ENCODE results near the gene ECT2L. TPM values are rescaled to one million over a fixed set of nuclear protein-coding genes. Genes with fewer than 3 reads are reported as not detected.
A peak's percentile ranks its signal among the peaks of the same experiment; 100 is the strongest.

Gene ECT2L
- total and polyA plus RNA-seq, 2 of the 13 experiments (the other 11 are each of a cell fraction or from before 2014, with no cell fraction given) = 0.12 TPM; not detected in 1

DNA sequence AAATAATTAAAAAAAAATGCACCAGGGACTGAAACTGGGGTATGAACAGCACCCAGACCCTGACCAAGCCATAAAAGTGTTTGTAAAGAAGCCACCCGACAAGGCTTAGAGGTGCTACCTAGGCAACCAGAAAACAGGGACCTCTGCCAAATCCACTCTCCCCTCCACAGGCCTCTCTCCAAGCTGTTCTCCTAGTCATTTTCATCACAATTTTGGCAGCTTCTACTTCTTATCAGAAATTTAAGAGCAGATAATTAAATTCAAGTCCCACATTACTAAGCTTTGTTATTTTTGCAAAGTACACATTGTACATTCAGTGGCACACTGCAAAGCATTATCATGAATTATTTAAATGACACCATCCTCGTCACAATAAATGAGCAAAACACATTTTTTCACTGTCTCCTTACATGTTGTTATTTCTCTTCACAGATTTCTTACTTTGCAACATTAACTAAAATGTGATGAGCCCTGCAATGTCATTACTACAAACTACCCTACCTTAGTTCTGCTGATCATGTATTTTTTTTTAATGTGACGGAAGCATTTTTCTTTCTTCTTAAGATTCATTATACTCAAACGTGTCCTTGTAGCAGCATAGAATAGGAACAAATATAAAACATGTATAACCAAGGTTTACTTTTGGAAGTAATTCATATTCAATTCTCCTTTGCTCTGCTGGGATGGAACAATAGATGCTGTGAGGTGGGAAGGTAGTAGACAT lies 38.1 kb downstream of the ECT2L start:
- FAIRE-seq = no peak
- Histone ChIP-seq H3K9ac (ENCODE audit: insufficient read depth, low read depth, low read length) (no peak overlapping the region), H3K9me3 (ENCODE audit: low read length) (no peaks in the 10 kb centered on the region), H3K36me3 (replicated peaks in 1 of 2; ENCODE audit: control insufficient read depth in 1 of 2, insufficient read depth in 2 of 2, low read length in 2 of 2) (no peaks in the 10 kb centered on the region), H4K20me1 (ENCODE audit: insufficient read depth, low read length) (no peaks in the 10 kb centered on the region), H3K4me3 (replicated peaks in 1 of 3; ENCODE audit: insufficient read depth in 1 of 3, low read depth in 2 of 3, low read length in 3 of 3) (no peak overlapping the region), H3K27ac (ENCODE audit: extremely low read length, insufficient read depth, low read length) (no peak overlapping the region), H3K79me2 (ENCODE audit: insufficient read depth, low read length) (no peaks in the 10 kb centered on the region), H3K27me3 (ENCODE audit: control insufficient read depth in 1 of 2, insufficient read depth in 2 of 2, low read length in 2 of 2) (peaks cover 0 to 7% of the 10 kb centered on the region in 2 experiments; a peak in 3 of 5 replicates), H3K4me1 (ENCODE audit: insufficient read depth, low read length) (no peaks in the 10 kb centered on the region), H3K4me2 (ENCODE audit: low read depth, low read length) (no peak overlapping the region), H2AFZ (ENCODE audit: low read length) (no peak overlapping the region)
- ATAC-seq = no peak
- TF ChIP-seq, protein P1, sequence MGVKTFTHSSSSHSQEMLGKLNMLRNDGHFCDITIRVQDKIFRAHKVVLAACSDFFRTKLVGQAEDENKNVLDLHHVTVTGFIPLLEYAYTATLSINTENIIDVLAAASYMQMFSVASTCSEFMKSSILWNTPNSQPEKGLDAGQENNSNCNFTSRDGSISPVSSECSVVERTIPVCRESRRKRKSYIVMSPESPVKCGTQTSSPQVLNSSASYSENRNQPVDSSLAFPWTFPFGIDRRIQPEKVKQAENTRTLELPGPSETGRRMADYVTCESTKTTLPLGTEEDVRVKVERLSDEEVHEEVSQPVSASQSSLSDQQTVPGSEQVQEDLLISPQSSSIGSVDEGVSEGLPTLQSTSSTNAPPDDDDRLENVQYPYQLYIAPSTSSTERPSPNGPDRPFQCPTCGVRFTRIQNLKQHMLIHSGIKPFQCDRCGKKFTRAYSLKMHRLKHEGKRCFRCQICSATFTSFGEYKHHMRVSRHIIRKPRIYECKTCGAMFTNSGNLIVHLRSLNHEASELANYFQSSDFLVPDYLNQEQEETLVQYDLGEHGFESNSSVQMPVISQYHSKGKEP (CRISPR knock-in tag; IDR thresholded peaks at IDR 0.05) = no peak
- TF ChIP-seq, protein P2, sequence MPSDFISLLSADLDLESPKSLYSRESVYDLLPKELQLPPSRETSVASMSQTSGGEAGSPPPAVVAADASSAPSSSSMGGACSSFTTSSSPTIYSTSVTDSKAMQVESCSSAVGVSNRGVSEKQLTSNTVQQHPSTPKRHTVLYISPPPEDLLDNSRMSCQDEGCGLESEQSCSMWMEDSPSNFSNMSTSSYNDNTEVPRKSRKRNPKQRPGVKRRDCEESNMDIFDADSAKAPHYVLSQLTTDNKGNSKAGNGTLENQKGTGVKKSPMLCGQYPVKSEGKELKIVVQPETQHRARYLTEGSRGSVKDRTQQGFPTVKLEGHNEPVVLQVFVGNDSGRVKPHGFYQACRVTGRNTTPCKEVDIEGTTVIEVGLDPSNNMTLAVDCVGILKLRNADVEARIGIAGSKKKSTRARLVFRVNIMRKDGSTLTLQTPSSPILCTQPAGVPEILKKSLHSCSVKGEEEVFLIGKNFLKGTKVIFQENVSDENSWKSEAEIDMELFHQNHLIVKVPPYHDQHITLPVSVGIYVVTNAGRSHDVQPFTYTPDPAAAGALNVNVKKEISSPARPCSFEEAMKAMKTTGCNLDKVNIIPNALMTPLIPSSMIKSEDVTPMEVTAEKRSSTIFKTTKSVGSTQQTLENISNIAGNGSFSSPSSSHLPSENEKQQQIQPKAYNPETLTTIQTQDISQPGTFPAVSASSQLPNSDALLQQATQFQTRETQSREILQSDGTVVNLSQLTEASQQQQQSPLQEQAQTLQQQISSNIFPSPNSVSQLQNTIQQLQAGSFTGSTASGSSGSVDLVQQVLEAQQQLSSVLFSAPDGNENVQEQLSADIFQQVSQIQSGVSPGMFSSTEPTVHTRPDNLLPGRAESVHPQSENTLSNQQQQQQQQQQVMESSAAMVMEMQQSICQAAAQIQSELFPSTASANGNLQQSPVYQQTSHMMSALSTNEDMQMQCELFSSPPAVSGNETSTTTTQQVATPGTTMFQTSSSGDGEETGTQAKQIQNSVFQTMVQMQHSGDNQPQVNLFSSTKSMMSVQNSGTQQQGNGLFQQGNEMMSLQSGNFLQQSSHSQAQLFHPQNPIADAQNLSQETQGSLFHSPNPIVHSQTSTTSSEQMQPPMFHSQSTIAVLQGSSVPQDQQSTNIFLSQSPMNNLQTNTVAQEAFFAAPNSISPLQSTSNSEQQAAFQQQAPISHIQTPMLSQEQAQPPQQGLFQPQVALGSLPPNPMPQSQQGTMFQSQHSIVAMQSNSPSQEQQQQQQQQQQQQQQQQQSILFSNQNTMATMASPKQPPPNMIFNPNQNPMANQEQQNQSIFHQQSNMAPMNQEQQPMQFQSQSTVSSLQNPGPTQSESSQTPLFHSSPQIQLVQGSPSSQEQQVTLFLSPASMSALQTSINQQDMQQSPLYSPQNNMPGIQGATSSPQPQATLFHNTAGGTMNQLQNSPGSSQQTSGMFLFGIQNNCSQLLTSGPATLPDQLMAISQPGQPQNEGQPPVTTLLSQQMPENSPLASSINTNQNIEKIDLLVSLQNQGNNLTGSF (CRISPR knock-in tag; IDR thresholded peaks at IDR 0.05) = no peak
- TF ChIP-seq, protein P3, sequence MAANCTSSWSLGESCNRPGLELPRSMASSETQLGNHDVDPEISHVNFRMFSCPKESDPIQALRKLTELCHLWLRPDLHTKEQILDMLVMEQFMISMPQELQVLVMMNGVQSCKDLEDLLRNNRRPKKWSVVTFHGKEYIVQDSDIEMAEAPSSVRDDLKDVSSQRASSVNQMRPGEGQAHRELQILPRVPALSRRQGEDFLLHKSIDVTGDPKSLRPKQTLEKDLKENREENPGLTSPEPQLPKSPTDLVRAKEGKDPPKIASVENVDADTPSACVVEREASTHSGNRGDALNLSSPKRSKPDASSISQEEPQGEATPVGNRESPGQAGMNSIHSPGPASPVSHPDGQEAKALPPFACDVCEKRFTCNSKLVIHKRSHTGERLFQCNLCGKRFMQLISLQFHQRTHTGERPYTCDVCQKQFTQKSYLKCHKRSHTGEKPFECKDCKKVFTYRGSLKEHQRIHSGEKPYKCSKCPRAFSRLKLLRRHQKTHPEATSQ (CRISPR knock-in tag; IDR thresholded peaks at IDR 0.05; ENCODE audit: borderline replicate concordance) = no peak
- TF ChIP-seq JUN (CRISPR knock-in tag; IDR thresholded peaks at IDR 0.05) (no peak), ZBTB1 (CRISPR knock-in tag; IDR thresholded peaks at IDR 0.05; ENCODE audit: borderline replicate concordance) (no peak), ZNF850 (CRISPR knock-in tag; conservative IDR thresholded peaks at IDR 0.05) (no peak), MAFK (conservative IDR thresholded peaks at IDR 0.05 in 1 of 2, IDR thresholded peaks at IDR 0.05 in 1 of 2; ENCODE audit: low read length in 2 of 2) (peak; percentile 19 to 60; a peak in 3 of 4 replicates), MAFF (IDR thresholded peaks at IDR 0.05; ENCODE audit: low read depth, low read length) (peak; percentile 44; the same call in 1 of the 2 replicates)
- DNase-seq (ENCODE audit: low spot score) = no peak
- intact Hi-C loops (cut with micrococcal nuclease; ENCODE audit: unreplicated experiment) (no loop called here), in situ Hi-C loops (cut with HindIII; ENCODE audit: extremely low pct_ligation_motif_present, low pct_unique_long_range_greater_than_20kb) (no loop called here)
- ChIA-PET CTCF (ENCODE audit: low intra/inter-chr PET ratio, low total read pairs) (no interaction called here), POLR2A (no interaction called here)
- 27% methylated on average over 4 of the region's 4 CpGs for WGBS (ENCODE audit: low lambda C conversion rate)
- BruUV-seq (replicated peaks) = no TSS peak
